ENCODE data around the gene WDR90. TPM values are rescaled to one million over a fixed set of nuclear protein-coding genes. Genes with fewer than 3 reads are reported as not detected.
"Not testable (repeated sequence)": the region's sequence is repeated elsewhere in the genome, so short reads cannot be mapped to it uniquely, and the experiment has no call there.

The WDR90 gene
- total RNA-seq, 2 donors from 2014 or later, result 22.7 to 39.4 TPM

DNA sequence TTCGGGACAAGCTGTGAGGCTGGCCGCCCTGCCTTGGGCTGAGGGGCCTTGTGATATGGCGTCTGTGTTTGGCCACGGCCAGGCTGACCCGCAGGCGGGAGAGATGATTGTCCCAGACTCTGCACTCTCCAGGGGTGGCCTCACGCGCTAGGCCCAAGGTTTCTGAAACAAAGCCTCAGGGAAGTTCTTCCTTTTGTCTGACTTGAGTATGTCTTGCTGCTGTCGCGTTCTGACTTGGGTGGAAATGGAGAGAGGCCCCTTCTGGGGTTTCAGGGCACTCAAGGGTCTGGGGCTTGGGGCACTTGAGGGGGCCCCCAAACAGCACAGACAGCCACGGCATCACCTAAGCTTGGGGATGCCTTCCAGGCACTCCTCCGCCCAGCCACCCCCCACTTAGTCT lies 61.9 kb downstream of the WDR90 start:
- peaks cover 12 to 23% of the 10 kb centered on the region in 2 donors for H3K4me1 ChIP-seq (ENCODE audit: control insufficient read depth in 1 of 2, low read depth in 2 of 2)
- ATAC-seq (ENCODE audit: insufficient number of reproducible peaks, low FRiP score, low read depth) (no peak), DNase-seq (ENCODE audit: low spot score) (no peak)
- no peaks in the 10 kb centered on the region for H3K36me3 ChIP-seq
- H3K9me3 ChIP-seq, result no peaks in the 10 kb centered on the region
- no peak overlapping the region for H3K4me3 ChIP-seq
- TF ChIP-seq CTCF (IDR thresholded peaks at IDR 0.05), result no peak
- H3K27me3 ChIP-seq (replicated peaks; ENCODE audit: insufficient read depth), result peaks cover 11% of the 10 kb centered on the region
- no peak overlapping the region for H3K27ac ChIP-seq

GRCh38 chr16:711548-712320 lies 62.6 kb downstream of the WDR90 start:
- no peak overlapping the region for H3K4me3 ChIP-seq
- peaks cover 11% of the 10 kb centered on the region for H3K27me3 ChIP-seq (replicated peaks; ENCODE audit: insufficient read depth)
- peak; percentile 93 for TF ChIP-seq CTCF (IDR thresholded peaks at IDR 0.05)
- H3K27ac ChIP-seq, result no peak overlapping the region
- no peaks in the 10 kb centered on the region for H3K9me3 ChIP-seq
- ATAC-seq (ENCODE audit: insufficient number of reproducible peaks, low FRiP score, low read depth), result no peak
- no peak for DNase-seq (ENCODE audit: low spot score)
- peaks cover 12 to 30% of the 10 kb centered on the region in 2 donors for H3K4me1 ChIP-seq (ENCODE audit: control insufficient read depth in 1 of 2, low read depth in 2 of 2)
- H3K36me3 ChIP-seq, result no peaks in the 10 kb centered on the region

GRCh38 chr16:712740-713250 lies 63.6 kb downstream of the WDR90 start:
- not testable (repeated sequence) for H3K36me3 ChIP-seq; DNase-seq (ENCODE audit: low spot score); H3K9me3 ChIP-seq; H3K27me3 ChIP-seq (replicated peaks; ENCODE audit: insufficient read depth); ATAC-seq (ENCODE audit: insufficient number of reproducible peaks, low FRiP score, low read depth); H3K27ac ChIP-seq; H3K4me3 ChIP-seq
- peaks cover 12 to 32% of the 10 kb centered on the region in 2 donors for H3K4me1 ChIP-seq (ENCODE audit: control insufficient read depth in 1 of 2, low read depth in 2 of 2)
- peak; percentile 14 for TF ChIP-seq CTCF (IDR thresholded peaks at IDR 0.05)

- H3K27ac ChIP-seq, result no peak overlapping the region
- peaks cover 12 to 32% of the 10 kb centered on the region in 2 donors for H3K4me1 ChIP-seq (ENCODE audit: control insufficient read depth in 1 of 2, low read depth in 2 of 2)
- DNase-seq (ENCODE audit: low spot score) (no peak), ATAC-seq (ENCODE audit: insufficient number of reproducible peaks, low FRiP score, low read depth) (no peak)
- H3K36me3 ChIP-seq, result no peaks in the 10 kb centered on the region
- H3K4me3 ChIP-seq, result no peak overlapping the region
- H3K27me3 ChIP-seq (replicated peaks; ENCODE audit: insufficient read depth), result no peaks in the 10 kb centered on the region
- no peaks in the 10 kb centered on the region for H3K9me3 ChIP-seq
- TF ChIP-seq CTCF (IDR thresholded peaks at IDR 0.05), result no peak
Observed at GRCh38 chr16:714079-714478, 64.9 kb downstream of the WDR90 start.

DNA sequence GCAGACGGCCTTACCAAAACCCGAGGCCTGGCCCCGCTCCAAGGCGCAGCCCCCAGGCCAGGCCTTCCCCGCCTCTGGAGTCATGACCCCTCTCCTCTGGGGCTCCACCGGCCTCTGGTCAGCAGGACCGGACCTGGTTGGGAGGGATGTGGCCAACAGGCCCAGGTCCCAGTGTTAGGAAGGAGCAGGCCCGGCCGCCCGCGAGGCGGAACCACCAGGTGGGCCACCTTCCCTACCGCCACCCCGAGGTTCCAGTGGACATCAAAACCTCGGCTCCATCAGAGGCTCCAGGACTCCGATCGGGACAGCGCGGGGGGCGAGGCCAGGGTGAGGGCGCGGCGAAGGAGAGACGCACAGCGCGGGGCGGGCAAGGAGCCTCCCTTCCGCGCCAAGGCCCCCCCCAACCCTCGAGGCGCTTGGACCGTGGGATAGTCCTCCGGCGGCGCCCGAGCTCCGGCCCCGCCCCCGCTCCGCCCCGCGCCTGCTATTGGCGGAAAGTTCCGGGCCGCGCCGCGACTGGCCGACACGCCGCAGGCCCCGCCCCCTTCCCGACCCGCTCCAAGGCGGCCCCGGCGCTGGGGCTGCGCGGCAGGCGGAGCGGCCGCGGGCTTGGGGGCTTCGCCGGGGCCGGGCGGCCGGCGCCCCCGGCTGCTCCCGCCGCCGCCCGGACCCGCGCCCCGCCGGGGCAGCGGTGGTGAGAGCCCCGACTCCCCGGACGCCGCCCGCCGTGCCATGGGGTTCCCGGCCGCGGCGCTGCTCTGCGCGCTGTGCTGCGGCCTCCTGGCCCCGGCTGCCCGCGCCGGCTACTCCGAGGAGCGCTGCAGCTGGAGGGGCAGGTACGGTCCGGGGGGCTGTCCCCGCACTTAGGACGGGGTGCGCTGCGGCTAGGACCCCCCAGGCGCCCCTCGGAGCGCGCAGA lies 65.7 kb downstream of the WDR90 start, which contains the start of gene METRN:
Gene METRN (plus strand): TSS at position 561 of the 919 bp plus-strand sequence. CDS start 172 bp downstream, at position 733.
- peak; percentile 87 for ATAC-seq (ENCODE audit: insufficient number of reproducible peaks, low FRiP score, low read depth)
- peak within 1 kb of the TSS; percentile 81 for H3K4me3 ChIP-seq
- no peaks in the 10 kb centered on the region for H3K36me3 ChIP-seq
- no peaks in the 10 kb centered on the region for H3K27me3 ChIP-seq (replicated peaks; ENCODE audit: insufficient read depth)
- no peaks in the 10 kb centered on the region for H3K9me3 ChIP-seq
- peak; percentile 57 for DNase-seq (ENCODE audit: low spot score)
- H3K27ac ChIP-seq, result no peak within 1 kb of the TSS
- TF ChIP-seq CTCF (IDR thresholded peaks at IDR 0.05), result no peak
- peaks cover 11 to 28% of the 10 kb centered on the region in 2 donors for H3K4me1 ChIP-seq (ENCODE audit: control insufficient read depth in 1 of 2, low read depth in 2 of 2)
